Body of pancreas (tissue), 4 donors: ENCODE results near the gene NFIA.

Experiments used
- CTCF ChIP-seq, 7 experiments: fragments of 450-650 bp in 4 of 7; fragments of 200-600 bp in 3 of 7; sonication (generic) in 3 of 7; IDR thresholded peaks; one replicate each; pipeline ENCODE4 v1.5.1; 2016 to 2019; ENCODE audit warnings: antibody characterized with exemption in 7 of 7
- POLR2A ChIP-seq, 3 donors: fragments of 450-650 bp; IDR thresholded peaks; one replicate each; pipeline ENCODE4 v1.6.1; 2016; ENCODE audit warnings: antibody characterized with exemption in 3 of 3, mild to moderate bottlenecking in 2 of 3

GRCh38 chr1:61237147-61237546 lies 154.8 kb downstream of the NFIA start:
- no peak for TF ChIP-seq CTCF (IDR thresholded peaks at IDR 0.05)
- no peak for TF ChIP-seq POLR2A (IDR thresholded peaks at IDR 0.05)
